T-helper 2 cell treated with Interferon-gamma antibody and Interleukin-4, amounts not matched to agents 5 μg/mL and 100 μg/mL, for 36 hours (primary cell): ENCODE measurements around the gene ZNF426.

Experiments used
- DNase-seq: peaks from one replicate; pipeline ENCODE4 v3.0.0; 2021; ENCODE audit warnings: low spot score
- H3K27ac Mint-ChIP-seq: one replicate; pipeline ENCODE4 v1.8.0; 2021; ENCODE audit warnings: mild to moderate bottlenecking, mixed read lengths
- H3K27me3 Mint-ChIP-seq: one replicate; pipeline ENCODE4 v1.8.0; 2021; ENCODE audit warnings: low read depth, mixed read lengths
- H3K36me3 Mint-ChIP-seq: one replicate; pipeline ENCODE4 v1.8.0; 2021; ENCODE audit warnings: low read depth, mixed read lengths
- H3K4me1 Mint-ChIP-seq: one replicate; pipeline ENCODE4 v1.8.0; 2021; ENCODE audit warnings: low read depth, mixed read lengths
- H3K4me3 Mint-ChIP-seq: one replicate; pipeline ENCODE4 v1.8.0; 2022; ENCODE audit warnings: mild to moderate bottlenecking, moderate library complexity, mixed read lengths
- H3K9me3 Mint-ChIP-seq: one replicate; pipeline ENCODE4 v1.8.0; 2021; ENCODE audit warnings: mixed read lengths

Gene ZNF426

GRCh38 chr19:9535934-9536333 is 2.5 kb downstream of the ZNF426 start:
- peaks cover 77% of the 10 kb centered on the region for H3K36me3 Mint-ChIP-seq
- H3K27ac Mint-ChIP-seq: no peak overlapping the region
- H3K4me3 Mint-ChIP-seq: no peak overlapping the region
- H3K9me3 Mint-ChIP-seq: peaks cover 60% of the 10 kb centered on the region
- no peak for DNase-seq
- H3K27me3 Mint-ChIP-seq: no peaks in the 10 kb centered on the region
- H3K4me1 Mint-ChIP-seq: peaks cover 5% of the 10 kb centered on the region

- DNase-seq: no peak
- no peaks in the 10 kb centered on the region for H3K27me3 Mint-ChIP-seq
- no peaks in the 10 kb centered on the region for H3K4me1 Mint-ChIP-seq
- no peak overlapping the region for H3K27ac Mint-ChIP-seq
- peaks cover 92% of the 10 kb centered on the region for H3K36me3 Mint-ChIP-seq
- H3K4me3 Mint-ChIP-seq: no peak overlapping the region
- peaks cover 76% of the 10 kb centered on the region for H3K9me3 Mint-ChIP-seq
Measured at GRCh38 chr19:9531933-9532332, 6.5 kb downstream of the ZNF426 start.

GRCh38 chr19:9528757-9529336 is 9.6 kb downstream of the ZNF426 start:
- no peaks in the 10 kb centered on the region for H3K27me3 Mint-ChIP-seq
- H3K36me3 Mint-ChIP-seq: peaks cover 78% of the 10 kb centered on the region
- H3K27ac Mint-ChIP-seq: no peak overlapping the region
- DNase-seq: no peak
- H3K4me3 Mint-ChIP-seq: no peak overlapping the region
- no peaks in the 10 kb centered on the region for H3K4me1 Mint-ChIP-seq
- peaks cover 80% of the 10 kb centered on the region for H3K9me3 Mint-ChIP-seq

GRCh38 chr19:9523885-9524474 is 14.5 kb downstream of the ZNF426 start:
- Mint-ChIP-seq H3K4me1 (no peaks in the 10 kb centered on the region), H3K9me3 (peaks cover 71% of the 10 kb centered on the region), H3K27me3 (no peaks in the 10 kb centered on the region), H3K4me3 (no peak overlapping the region), H3K27ac (no peak overlapping the region), H3K36me3 (peaks cover 37% of the 10 kb centered on the region)
- no peak for DNase-seq

DNA sequence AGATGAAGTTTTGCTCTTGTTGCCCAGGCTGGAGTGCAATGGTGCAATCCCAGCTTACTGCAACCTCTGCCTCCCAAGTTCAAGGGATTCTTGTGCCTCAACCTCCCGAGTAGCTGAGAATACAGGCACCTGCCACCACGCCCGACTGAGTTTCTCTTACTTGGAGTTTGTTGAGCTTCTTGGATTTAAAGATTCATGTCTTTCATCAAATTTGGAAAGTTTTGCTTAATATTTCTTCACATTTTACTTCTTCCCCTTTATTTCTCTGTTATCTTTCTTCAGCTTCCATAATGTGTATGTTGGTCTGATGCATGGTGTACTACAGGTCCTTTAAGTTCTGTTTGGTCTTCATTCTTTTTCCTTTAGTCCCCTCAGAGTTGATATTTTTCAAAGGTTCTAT is 31.2 kb downstream of the ZNF426 start:
- peaks cover 66% of the 10 kb centered on the region for H3K9me3 Mint-ChIP-seq
- H3K36me3 Mint-ChIP-seq: no peaks in the 10 kb centered on the region
- H3K4me3 Mint-ChIP-seq: no peak overlapping the region
- DNase-seq: no peak
- no peaks in the 10 kb centered on the region for H3K4me1 Mint-ChIP-seq
- H3K27ac Mint-ChIP-seq: no peak overlapping the region
- H3K27me3 Mint-ChIP-seq: no peaks in the 10 kb centered on the region

- no peak overlapping the region for H3K4me3 Mint-ChIP-seq
- peaks cover 50% of the 10 kb centered on the region for H3K9me3 Mint-ChIP-seq
- H3K27ac Mint-ChIP-seq: no peak overlapping the region
- H3K27me3 Mint-ChIP-seq: no peaks in the 10 kb centered on the region
- H3K36me3 Mint-ChIP-seq: no peaks in the 10 kb centered on the region
- H3K4me1 Mint-ChIP-seq: peaks cover 6% of the 10 kb centered on the region
- no peak for DNase-seq
Measured at GRCh38 chr19:9500796-9501195, 37.6 kb downstream of the ZNF426 start.

DNA sequence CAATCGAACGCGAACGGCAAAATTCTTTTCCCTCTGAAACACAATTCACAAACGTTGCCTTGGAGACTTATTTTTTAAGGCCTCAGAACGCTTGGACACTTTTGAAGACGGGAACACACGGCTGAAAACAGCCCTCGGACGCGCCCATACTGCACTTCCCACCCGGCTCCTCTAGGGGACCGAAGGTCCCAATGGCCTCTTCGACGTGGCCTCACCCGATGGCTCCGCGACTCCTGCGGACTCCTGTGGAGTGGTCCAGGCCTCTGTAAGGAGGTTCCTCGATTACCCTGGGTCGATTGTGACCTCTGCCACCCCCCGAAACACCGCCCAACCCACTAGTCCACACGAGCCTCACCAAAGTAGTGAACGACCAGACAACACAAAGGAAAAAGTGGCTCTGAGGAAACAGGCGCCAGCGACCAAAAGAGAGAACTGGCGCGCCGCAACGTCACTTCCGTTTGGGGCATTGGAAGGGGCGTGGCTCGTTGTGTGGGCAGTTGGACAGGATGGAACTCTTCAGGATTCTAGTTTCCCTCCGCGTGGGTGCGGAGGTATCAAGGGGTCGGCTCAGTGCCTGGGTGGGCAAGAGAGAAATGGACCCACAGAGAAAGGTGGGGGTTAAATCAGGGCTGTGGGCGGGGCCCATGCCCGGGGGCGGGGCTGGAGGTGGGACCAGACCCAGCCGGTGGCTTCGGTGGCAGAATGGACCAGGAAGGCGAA is 40.1 kb downstream of the ZNF426 start, which contains the start of gene ZNF560:
Gene ZNF560, minus strand, starts transcription at position 434 of the 720 bp plus-strand sequence. CDS start 23,303 bp downstream, outside the sequence.
- H3K4me1 Mint-ChIP-seq: peaks cover 6% of the 10 kb centered on the region
- H3K4me3 Mint-ChIP-seq: no peak within 1 kb of the TSS
- peaks cover 53% of the 10 kb centered on the region for H3K9me3 Mint-ChIP-seq
- no peak for DNase-seq
- H3K36me3 Mint-ChIP-seq: no peaks in the 10 kb centered on the region
- no peaks in the 10 kb centered on the region for H3K27me3 Mint-ChIP-seq
- no peak within 1 kb of the TSS for H3K27ac Mint-ChIP-seq

DNA sequence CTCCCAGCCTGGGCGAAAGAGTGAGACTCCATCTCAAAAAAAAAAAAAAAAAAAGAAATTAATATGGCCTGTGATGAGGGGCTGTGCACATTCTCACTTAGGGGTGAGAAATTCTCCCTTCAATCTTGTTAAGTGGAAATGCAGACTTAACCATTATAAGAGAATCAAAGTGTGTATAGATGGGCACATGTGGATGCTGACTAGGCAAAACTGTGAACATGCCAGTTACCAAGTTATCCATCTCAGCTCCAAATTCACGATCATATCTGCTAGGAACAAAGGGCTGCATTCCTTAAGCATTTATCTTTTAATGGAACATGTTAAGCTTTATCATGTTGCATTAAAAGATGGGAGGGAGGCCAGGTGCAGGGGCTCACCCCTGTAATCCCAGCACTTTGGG is 44.3 kb downstream of the ZNF426 start:
- no peaks in the 10 kb centered on the region for H3K36me3 Mint-ChIP-seq
- DNase-seq: no peak
- no peak overlapping the region for H3K4me3 Mint-ChIP-seq
- peaks cover 6% of the 10 kb centered on the region for H3K4me1 Mint-ChIP-seq
- no peaks in the 10 kb centered on the region for H3K27me3 Mint-ChIP-seq
- no peak overlapping the region for H3K27ac Mint-ChIP-seq
- H3K9me3 Mint-ChIP-seq: peaks cover 60% of the 10 kb centered on the region

DNA sequence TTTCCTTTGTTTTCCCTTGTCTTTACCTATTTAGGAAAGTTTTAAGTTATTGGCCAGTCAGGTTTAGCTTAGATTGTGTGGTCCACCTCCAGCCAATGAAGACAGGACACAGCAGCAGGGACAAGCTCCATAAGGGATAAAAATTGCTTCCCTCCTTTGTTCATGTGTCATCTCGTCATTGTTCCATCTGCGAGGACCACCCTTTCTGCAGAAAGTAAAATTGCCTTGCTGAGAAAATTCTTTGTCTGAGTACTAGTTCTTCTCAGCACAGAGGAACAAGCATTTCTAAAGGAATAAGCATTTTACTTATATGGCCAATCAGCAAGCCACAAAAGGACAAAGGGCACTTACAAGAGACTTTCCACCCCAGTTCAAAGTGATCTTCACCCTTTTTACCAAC is 51.4 kb downstream of the ZNF426 start:
- Mint-ChIP-seq H3K27ac (no peak overlapping the region), H3K4me1 (no peaks in the 10 kb centered on the region), H3K4me3 (no peak overlapping the region), H3K36me3 (peaks cover 5% of the 10 kb centered on the region), H3K27me3 (no peaks in the 10 kb centered on the region), H3K9me3 (peaks cover 62% of the 10 kb centered on the region)
- DNase-seq: no peak

DNA sequence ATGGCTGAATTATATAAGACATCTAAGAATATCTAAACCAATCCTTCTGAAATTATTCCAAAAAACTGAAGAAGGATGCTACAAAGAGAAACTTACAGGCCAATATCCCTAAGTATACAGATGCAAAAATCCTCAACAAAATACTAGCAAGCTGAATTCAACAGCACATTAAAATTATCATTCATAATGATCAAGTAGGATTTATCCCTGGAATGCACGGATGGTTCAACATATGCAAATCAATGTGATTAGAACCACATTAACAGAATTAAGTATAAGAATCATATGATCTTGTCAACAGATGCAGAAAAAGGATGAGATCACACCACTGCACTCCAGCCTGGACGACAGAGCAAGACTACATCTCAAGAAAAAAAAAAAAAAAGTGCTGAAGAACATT is 53.3 kb downstream of the ZNF426 start:
- no peak overlapping the region for H3K4me3 Mint-ChIP-seq
- peaks cover 5% of the 10 kb centered on the region for H3K36me3 Mint-ChIP-seq
- no peak for DNase-seq
- peaks cover 63% of the 10 kb centered on the region for H3K9me3 Mint-ChIP-seq
- H3K4me1 Mint-ChIP-seq: no peaks in the 10 kb centered on the region
- H3K27me3 Mint-ChIP-seq: no peaks in the 10 kb centered on the region
- H3K27ac Mint-ChIP-seq: no peak overlapping the region

DNA sequence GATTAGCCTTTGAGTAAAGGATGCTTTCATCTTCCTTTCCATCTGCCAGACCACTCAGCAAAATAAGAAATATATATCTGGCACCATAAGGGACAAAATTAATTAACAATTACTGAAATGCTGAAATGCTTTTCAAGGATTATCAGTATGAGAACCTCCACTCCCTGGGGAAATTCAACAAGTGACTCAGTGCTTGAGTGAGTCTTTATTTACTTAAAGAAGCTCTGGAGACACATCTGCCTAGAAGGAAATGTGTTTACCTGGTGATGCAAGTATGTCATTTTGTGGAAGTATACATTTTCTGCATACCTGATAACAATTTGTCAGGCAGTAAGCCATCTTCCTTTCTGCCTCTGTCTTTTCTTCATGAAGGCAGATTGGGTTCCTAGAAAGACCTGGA is 63.5 kb downstream of the ZNF426 start:
- DNase-seq: no peak
- Mint-ChIP-seq H3K4me1 (no peaks in the 10 kb centered on the region), H3K9me3 (peaks cover 57% of the 10 kb centered on the region), H3K36me3 (no peaks in the 10 kb centered on the region), H3K4me3 (no peak overlapping the region), H3K27ac (no peak overlapping the region), H3K27me3 (no peaks in the 10 kb centered on the region)
